K562 (cell line): ENCODE results near the gene ANXA7.

Experiments used
- ATF1 ChIP-seq, 2 experiments: fragments of 450-650 bp in 1 of 2; IDR thresholded peaks; 2 replicates each; pipeline ENCODE4 v1.6.1; 2016; ENCODE audit warnings: missing compliant biosample characterization in 1 of 2, missing genetic modification characterization in 1 of 2
- CTCF ChIP-seq, 3 experiments: IDR thresholded peaks in 2 of 3; conservative IDR thresholded peaks in 1 of 3; 2 replicates each; pipeline ENCODE4 v1.5.1; 2011 to 2012; ENCODE audit warnings: low read length in 3 of 3, mild to moderate bottlenecking in 3 of 3, control low read depth in 2 of 3, improper control_type of control experiment in 1 of 3, inconsistent platforms in 1 of 3, low read depth in 1 of 3, mixed read lengths in 1 of 3, moderate library complexity in 1 of 3; ENCODE audit not compliant: insufficient read depth in 2 of 3
- E2F6 ChIP-seq, 2 experiments: IDR thresholded peaks; 2 replicates each; pipeline ENCODE4 v1.6.1; 2011; ENCODE audit warnings: borderline replicate concordance in 1 of 2, control low read depth in 1 of 2, low read depth in 1 of 2, low read length in 1 of 2, mild to moderate bottlenecking in 1 of 2, mixed read lengths in 1 of 2, moderate library complexity in 1 of 2; ENCODE audit not compliant: insufficient read depth in 1 of 2, insufficient read length in 1 of 2, poor library complexity in 1 of 2, severe bottlenecking in 1 of 2; ENCODE audit errors: extremely low read depth in 1 of 2
- FOXP1 ChIP-seq: sonication (generic); formaldehyde crosslinking; IDR thresholded peaks from 2 replicates; pipeline ENCODE4 v1.8.0; 2022; ENCODE audit warnings: mild to moderate bottlenecking, missing genetic modification reagents
- KAT8 ChIP-seq: fragments of 450-650 bp; IDR thresholded peaks from 2 replicates; pipeline ENCODE4 v1.6.1; 2016; ENCODE audit warnings: low read depth, mild to moderate bottlenecking
- NFRKB ChIP-seq: fragments of 450-650 bp; IDR thresholded peaks from 2 replicates; pipeline ENCODE4 v1.6.1; 2016; ENCODE audit warnings: low read depth
- SNAPC5 ChIP-seq: fragments of 250-450 bp; sonication (Bioruptor Pico); IDR thresholded peaks from 2 replicates; pipeline ENCODE4 v1.8.0; 2021; ENCODE audit warnings: moderate library complexity, mild to moderate bottlenecking, inconsistent platforms
- YY1 ChIP-seq, 3 experiments: IDR thresholded peaks; 2 replicates each; pipeline ENCODE4 v1.6.1; 2011; ENCODE audit warnings: low read length in 2 of 3, mild to moderate bottlenecking in 2 of 3, moderate library complexity in 2 of 3, borderline replicate concordance in 1 of 3, control low read depth in 1 of 3, low read depth in 1 of 3; ENCODE audit not compliant: insufficient read depth in 3 of 3, insufficient replicate concordance in 2 of 3, control insufficient read depth in 1 of 3, insufficient read length in 1 of 3; ENCODE audit errors: extremely low read depth in 1 of 3

GRCh38 chr10:73426318-73426717 lies 12.5 kb upstream of the ANXA7 start:
- TF ChIP-seq NFRKB (no peak), CTCF (IDR thresholded peaks at IDR 0.05 in 2 of 3, conservative IDR thresholded peaks at IDR 0.05 in 1 of 3; ENCODE audit: insufficient read depth in 2 of 3, low read depth in 1 of 3, low read length in 3 of 3) (no peak), YY1 (IDR thresholded peaks at IDR 0.05; ENCODE audit: borderline replicate concordance in 1 of 3, control insufficient read depth in 1 of 3, extremely low read depth in 1 of 3, insufficient read depth in 3 of 3, insufficient read length in 1 of 3, insufficient replicate concordance in 2 of 3, low read depth in 1 of 3, low read length in 2 of 3) (no peak), ATF1 (CRISPR knock-in tag; IDR thresholded peaks at IDR 0.05) (no peak), ATF1 (tag; IDR thresholded peaks at IDR 0.05) (no peak), FOXP1 (CRISPR knock-in tag) (no peak), SNAPC5 (no peak), E2F6 (IDR thresholded peaks at IDR 0.05; ENCODE audit: borderline replicate concordance in 1 of 2, extremely low read depth in 1 of 2, insufficient read depth in 1 of 2, insufficient read length in 1 of 2, low read depth in 1 of 2, low read length in 1 of 2, poor library complexity in 1 of 2, severe bottlenecking in 1 of 2) (no peak), KAT8 (no peak)
